ENCODE data around the gene ATP6V1F. TPM values are rescaled to one million over a fixed set of nuclear protein-coding genes. Genes with fewer than 3 reads are reported as not detected.
"Not testable (repeated sequence)": the region's sequence is repeated elsewhere in the genome, so short reads cannot be mapped to it uniquely, and the experiment has no call there.

Gene ATP6V1F
- total RNA-seq, 1 donor from 2014 or later = 89.6 TPM

GRCh38 chr7:128908750-128909624, 46.3 kb downstream of the ATP6V1F start:
- ATAC-seq (no peak), DNase-seq (ENCODE audit: low spot score) (peak; percentile 19)
- intact Hi-C loops (cut with DNase I) = loop anchor here (10.0 kb wide), 1 partner anchor 186 kb away; no protein-coding TSS in a partner anchor

DNA sequence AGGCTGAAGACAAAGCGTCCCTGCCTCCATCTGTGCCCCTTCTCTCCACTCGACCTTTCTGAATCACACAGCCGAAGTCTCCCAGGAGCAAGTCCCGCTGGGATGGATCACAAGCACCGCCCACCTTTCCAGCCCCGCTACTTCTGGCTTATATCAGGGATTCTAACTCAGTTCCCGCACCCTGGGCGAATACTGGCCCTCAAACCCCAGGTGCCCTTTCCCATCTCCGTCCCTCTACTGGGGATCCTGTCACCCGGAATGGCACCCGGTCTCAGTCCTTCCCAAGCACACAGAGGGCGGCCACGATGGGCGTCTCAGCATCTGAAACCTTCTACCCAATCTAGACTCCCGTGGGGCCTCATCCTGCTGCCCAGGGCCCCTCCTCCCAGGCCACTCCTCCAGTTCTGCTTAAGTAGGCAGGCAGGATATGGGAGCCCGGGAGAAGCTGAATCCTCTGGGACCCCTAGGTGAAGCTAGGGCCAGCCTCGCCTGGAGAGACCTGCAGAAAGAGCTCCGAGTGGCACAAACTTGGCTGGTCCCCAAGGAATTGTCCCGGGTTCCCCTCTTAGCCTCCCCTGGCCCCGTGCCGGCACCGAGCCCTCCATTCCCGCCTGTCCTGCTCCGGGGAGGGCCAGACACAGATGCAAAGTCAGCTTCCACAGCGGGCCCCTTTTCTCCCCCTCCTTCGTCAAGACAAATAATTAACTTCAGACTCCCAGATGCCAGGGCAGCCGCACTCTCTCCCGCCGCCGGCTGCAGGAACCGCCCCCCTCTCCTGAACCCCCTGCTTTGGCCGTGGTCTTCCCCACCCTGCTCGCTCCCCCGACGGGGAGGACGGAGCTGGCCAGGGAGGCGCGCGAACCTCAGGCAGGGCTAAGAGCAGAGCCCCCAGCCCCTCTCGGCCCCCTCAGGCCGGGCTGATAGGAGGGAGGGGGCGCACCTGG, 47.2 kb downstream of the ATP6V1F start:
- ATAC-seq (peak; percentile 7), DNase-seq (ENCODE audit: low spot score) (peak; percentile 54)
- intact Hi-C loops (cut with DNase I) = loop anchor here (10.0 kb wide), 1 partner anchor 185 kb away; no protein-coding TSS in a partner anchor

DNA sequence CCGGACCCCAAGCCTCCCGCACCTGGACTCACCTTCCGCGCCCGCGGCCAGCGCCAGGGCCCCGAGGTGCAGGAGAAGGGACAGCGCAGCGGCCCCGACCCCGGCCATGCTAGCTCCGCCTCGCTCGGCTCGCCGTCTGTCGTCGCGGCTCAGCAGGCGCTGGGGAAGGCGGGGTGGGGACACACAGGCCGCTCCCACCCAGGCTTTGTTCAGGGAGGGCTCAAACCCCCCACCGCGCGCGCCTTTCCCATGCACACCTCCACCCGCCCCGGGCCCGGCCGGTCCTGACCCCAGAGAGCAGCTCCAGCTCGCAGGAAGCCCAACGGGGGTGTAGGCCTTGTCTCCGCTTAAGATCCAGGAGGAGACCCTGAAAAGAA, 47.9 kb downstream of the ATP6V1F start, which contains the start of gene KCP:
TSS of gene KCP (minus strand) at position 141 of the 377 bp plus-strand sequence. CDS start at position 108, 33 bp downstream.
- peak; percentile 55 for DNase-seq (ENCODE audit: low spot score)
- ATAC-seq = no peak
- intact Hi-C loops (cut with DNase I) = no loop called here

- intact Hi-C loops (cut with DNase I) = no loop called here
- peak; percentile 49 for DNase-seq (ENCODE audit: low spot score)
- ATAC-seq = peak; percentile 29
Observed at GRCh38 chr7:128911423-128912031, 48.9 kb downstream of the ATP6V1F start.

DNA sequence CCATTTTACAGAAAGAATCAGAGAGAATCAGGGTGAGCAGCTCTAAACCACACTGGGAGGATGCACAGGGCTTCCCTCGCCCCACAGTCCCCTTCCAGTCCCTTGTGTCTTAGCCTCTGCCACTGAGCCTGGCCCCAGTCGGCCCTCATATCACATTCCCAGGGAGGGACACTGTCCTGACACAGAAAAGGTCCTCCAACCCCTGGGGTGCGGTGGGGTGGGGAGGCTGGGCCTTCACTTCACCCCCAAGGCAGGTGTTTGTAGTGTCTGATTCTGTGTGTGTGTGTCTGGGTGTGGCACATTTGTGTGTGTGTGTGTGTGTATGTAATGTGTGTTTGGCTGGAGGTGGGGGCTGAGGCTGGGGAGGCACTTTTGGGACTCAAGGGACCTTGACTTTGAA, 49.6 kb downstream of the ATP6V1F start:
- intact Hi-C loops (cut with DNase I) = no loop called here
- ATAC-seq = no peak
- DNase-seq (ENCODE audit: low spot score) = peak; percentile 33

DNA sequence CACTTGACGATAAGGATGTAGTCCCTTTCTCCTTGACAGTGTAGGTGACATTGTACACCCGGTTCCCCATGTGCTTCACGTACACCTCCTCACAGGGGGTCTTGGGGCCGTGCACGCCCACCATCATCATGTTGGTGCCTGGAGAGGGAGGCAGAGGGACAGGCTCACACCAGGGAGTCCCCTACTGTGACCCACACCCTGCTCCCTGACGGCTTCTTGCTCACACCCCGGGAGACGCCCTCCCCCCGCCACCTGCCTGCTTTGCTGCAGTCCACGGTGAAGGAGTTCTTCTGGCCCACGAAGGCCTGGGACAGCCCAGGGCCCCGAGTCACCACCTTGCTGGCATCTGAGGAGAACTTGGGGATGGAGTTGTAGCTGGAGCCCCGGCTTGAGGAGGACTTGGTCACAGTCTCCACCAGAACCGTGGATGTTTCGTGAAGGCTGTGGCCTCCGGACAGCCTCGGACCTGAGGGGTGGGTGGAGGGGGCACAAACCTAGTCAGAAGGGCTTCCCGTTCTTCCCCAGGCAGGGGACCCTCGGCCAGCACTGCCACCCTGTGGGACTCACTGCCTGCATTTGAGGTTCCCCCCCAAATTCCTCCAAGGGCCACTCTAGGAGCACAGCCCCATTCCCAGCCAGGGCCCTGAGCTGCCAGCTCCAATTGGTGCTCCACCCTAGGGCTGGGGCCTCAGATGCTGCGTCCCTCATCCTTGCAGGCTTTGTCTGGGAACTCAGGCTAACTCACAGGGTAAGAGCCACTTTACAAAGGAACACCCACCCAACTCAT, 50.2 kb downstream of the ATP6V1F start:
- not testable (repeated sequence) for ATAC-seq

GRCh38 chr7:128913870-128914565, 51.4 kb downstream of the ATP6V1F start:
- peak; percentile 38 for DNase-seq (ENCODE audit: low spot score)
- intact Hi-C loops (cut with DNase I) = no loop called here
- ATAC-seq = no peak

More for the DNA sequence above, 50.2 kb downstream of the ATP6V1F start:
- DNase-seq (ENCODE audit: low spot score) = peak; percentile 17
- intact Hi-C loops (cut with DNase I) = not testable (repeated sequence)

GRCh38 chr7:128914566-128915151, 52.0 kb downstream of the ATP6V1F start:
- ATAC-seq (no peak), DNase-seq (ENCODE audit: low spot score) (peak; percentile 35)
- intact Hi-C loops (cut with DNase I) = no loop called here

- peak; percentile 45 for DNase-seq (ENCODE audit: low spot score)
- intact Hi-C loops (cut with DNase I) = no loop called here
- no peak for ATAC-seq
Observed at GRCh38 chr7:128915271-128915819, 52.7 kb downstream of the ATP6V1F start.

Other genes starting within 250 kb of the ATP6V1F start
- gene GARIN1A, start 190.6 kb upstream of the ATP6V1F start, total RNA-seq = 8.8 TPM
- 96.0 TPM for gene CALU, start 123.5 kb upstream of the ATP6V1F start, total RNA-seq
- gene OPN1SW, start 87.1 kb upstream of the ATP6V1F start, total RNA-seq = not detected
- 5.9 TPM for gene CCDC136, start 70.9 kb upstream of the ATP6V1F start, total RNA-seq
- 11.7 TPM for gene FLNC, start 32.5 kb upstream of the ATP6V1F start, total RNA-seq
- 1.8 TPM for gene KCP, start 47.9 kb downstream of the ATP6V1F start, total RNA-seq
- gene IRF5, start 75.1 kb downstream of the ATP6V1F start, total RNA-seq = 8.7 TPM
- 28.6 TPM for gene TNPO3, start 192.3 kb downstream of the ATP6V1F start, total RNA-seq